ENCODE measurements around the gene GUCA2A.

GRCh38 chr1:42184616-42185015, 20.1 kb upstream of the GUCA2A start:
- TF ChIP-seq CTCF (IDR thresholded peaks at IDR 0.05) (no peak), POLR2A (IDR thresholded peaks at IDR 0.05) (no peak)
